ENCODE results near the gene LRRC36. TPM values are rescaled to one million over a fixed set of nuclear protein-coding genes. Genes with fewer than 3 reads are reported as not detected.

LRRC36 gene
- total RNA-seq, 4 donors from 2014 or later = 0.42 to 0.56 TPM; not detected in 2

GRCh38 chr16:67384778-67385510 lies 58.3 kb downstream of the LRRC36 start:
- no peak overlapping the region for H3K27ac ChIP-seq
- H3K4me3 ChIP-seq = no peak overlapping the region
- WGBS = 81% methylated on average over 8 of the region's 8 CpGs
- no peaks in the 10 kb centered on the region for H3K9me3 ChIP-seq
- DNase-seq (ENCODE audit: low spot score in 2 of 2) = no peak
- TF ChIP-seq POLR2A (IDR thresholded peaks at IDR 0.05) (no peak), POLR2AphosphoS5 (IDR thresholded peaks at IDR 0.05) (no peak), CTCF (IDR thresholded peaks at IDR 0.05) (no peak), EP300 (IDR thresholded peaks at IDR 0.05) (no peak)
- no peaks in the 10 kb centered on the region for H3K36me3 ChIP-seq
- H3K27me3 ChIP-seq = no peaks in the 10 kb centered on the region
- no peaks in the 10 kb centered on the region for H3K4me1 ChIP-seq

GRCh38 chr16:67386861-67387455 lies 60.3 kb downstream of the LRRC36 start:
- Histone ChIP-seq H3K27me3 (no peaks in the 10 kb centered on the region), H3K4me3 (no peak overlapping the region), H3K27ac (no peak overlapping the region), H3K36me3 (no peaks in the 10 kb centered on the region), H3K9me3 (no peaks in the 10 kb centered on the region), H3K4me1 (peaks cover 18% of the 10 kb centered on the region)
- WGBS = 100% methylated on average over 2 of the region's 5 CpGs
- no peak for DNase-seq (ENCODE audit: low spot score in 2 of 2)
- TF ChIP-seq POLR2A (IDR thresholded peaks at IDR 0.05) (no peak), POLR2AphosphoS5 (IDR thresholded peaks at IDR 0.05) (no peak), EP300 (IDR thresholded peaks at IDR 0.05) (no peak), CTCF (IDR thresholded peaks at IDR 0.05) (no peak)

DNA sequence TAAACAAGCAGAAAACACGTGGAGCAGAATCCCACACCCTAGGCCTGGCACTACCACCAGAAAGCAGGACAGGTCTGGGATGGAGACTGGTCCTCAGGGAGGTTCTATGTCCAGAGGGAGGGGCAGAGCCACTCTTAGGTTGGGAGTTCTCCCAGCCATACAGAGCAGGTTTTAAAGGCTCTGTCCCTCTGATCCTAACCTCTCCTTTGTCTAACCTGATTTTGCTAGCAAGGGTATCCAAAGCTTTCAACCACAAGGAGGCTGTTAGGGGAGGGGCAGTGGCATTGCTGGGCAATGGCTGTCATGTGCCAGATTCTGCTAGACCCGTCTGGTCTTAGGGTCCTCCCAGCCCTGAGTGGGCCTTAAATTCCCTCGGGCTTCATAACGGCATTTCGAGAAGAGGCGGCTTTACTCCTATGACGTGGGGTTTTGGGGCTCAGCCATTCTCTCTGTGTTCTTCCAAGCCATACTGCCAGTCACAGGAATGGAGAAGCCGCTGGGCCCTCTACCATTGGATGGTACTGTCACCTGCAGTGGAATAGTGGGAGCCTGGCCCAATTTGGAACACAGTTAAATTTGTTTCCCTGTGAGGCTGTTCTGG lies 61.0 kb downstream of the LRRC36 start:
- Histone ChIP-seq H3K9me3 (no peaks in the 10 kb centered on the region), H3K4me1 (peaks cover 24% of the 10 kb centered on the region), H3K27ac (no peak overlapping the region), H3K27me3 (no peaks in the 10 kb centered on the region), H3K36me3 (no peaks in the 10 kb centered on the region), H3K4me3 (no peak overlapping the region)
- DNase-seq (ENCODE audit: low spot score in 2 of 2) = no peak
- TF ChIP-seq EP300 (IDR thresholded peaks at IDR 0.05) (no peak), POLR2AphosphoS5 (IDR thresholded peaks at IDR 0.05) (no peak), POLR2A (IDR thresholded peaks at IDR 0.05) (no peak)
- 78% methylated on average over 7 of the region's 8 CpGs for WGBS

GRCh38 chr16:67388191-67388590 lies 61.6 kb downstream of the LRRC36 start:
- no peaks in the 10 kb centered on the region for H3K27me3 ChIP-seq
- no peak for TF ChIP-seq CTCF (IDR thresholded peaks at IDR 0.05)
- TF ChIP-seq EP300 (IDR thresholded peaks at IDR 0.05) = no peak
- no peak for TF ChIP-seq POLR2A (IDR thresholded peaks at IDR 0.05)
- TF ChIP-seq POLR2AphosphoS5 (IDR thresholded peaks at IDR 0.05) = no peak
- H3K4me1 ChIP-seq = peaks cover 30% of the 10 kb centered on the region
- no peaks in the 10 kb centered on the region for H3K9me3 ChIP-seq
- 84% methylated on average over 8 of the region's 8 CpGs for WGBS
- no peak overlapping the region for H3K27ac ChIP-seq
- DNase-seq (ENCODE audit: low spot score in 2 of 2) = no peak
- H3K36me3 ChIP-seq = no peaks in the 10 kb centered on the region
- no peak overlapping the region for H3K4me3 ChIP-seq

- no peak overlapping the region for H3K27ac ChIP-seq
- 94% methylated on average over 2 of the region's 2 CpGs for WGBS
- peaks cover 34% of the 10 kb centered on the region for H3K4me1 ChIP-seq
- no peaks in the 10 kb centered on the region for H3K9me3 ChIP-seq
- H3K27me3 ChIP-seq = no peaks in the 10 kb centered on the region
- H3K36me3 ChIP-seq = no peaks in the 10 kb centered on the region
- no peak for TF ChIP-seq EP300 (IDR thresholded peaks at IDR 0.05)
- TF ChIP-seq CTCF (IDR thresholded peaks at IDR 0.05) = no peak
- TF ChIP-seq POLR2A (IDR thresholded peaks at IDR 0.05) = no peak
- TF ChIP-seq POLR2AphosphoS5 (IDR thresholded peaks at IDR 0.05) = no peak
- H3K4me3 ChIP-seq = no peak overlapping the region
- DNase-seq (ENCODE audit: low spot score in 2 of 2) = peak in 1 of 2 donors; percentile 54
These were observed 62.0 kb downstream of the LRRC36 start for GRCh38 chr16:67388591-67388990.
